ENCODE measurements around the gene DUSP7.

GRCh38 chr3:52012699-52013098 lies 43.7 kb downstream of the DUSP7 start:
- no peak for TF ChIP-seq CTCF (conservative IDR thresholded peaks at IDR 0.05; ENCODE audit: low read depth, low read length)
- TF ChIP-seq EZH2phosphoT487 (IDR thresholded peaks at IDR 0.05; ENCODE audit: borderline replicate concordance, low read length): no peak
